T-helper 22 cell (primary cell): Measurements from ENCODE around the gene PARVB.
"Not testable (repeated sequence)": the region's sequence is repeated elsewhere in the genome, so short reads cannot be mapped to it uniquely, and the experiment has no call there.

ENCODE experiments used
- DNase-seq: peaks from one replicate; pipeline ENCODE4 v3.0.0-alpha.2; 2020; ENCODE audit warnings: low read depth

Gene PARVB

DNA sequence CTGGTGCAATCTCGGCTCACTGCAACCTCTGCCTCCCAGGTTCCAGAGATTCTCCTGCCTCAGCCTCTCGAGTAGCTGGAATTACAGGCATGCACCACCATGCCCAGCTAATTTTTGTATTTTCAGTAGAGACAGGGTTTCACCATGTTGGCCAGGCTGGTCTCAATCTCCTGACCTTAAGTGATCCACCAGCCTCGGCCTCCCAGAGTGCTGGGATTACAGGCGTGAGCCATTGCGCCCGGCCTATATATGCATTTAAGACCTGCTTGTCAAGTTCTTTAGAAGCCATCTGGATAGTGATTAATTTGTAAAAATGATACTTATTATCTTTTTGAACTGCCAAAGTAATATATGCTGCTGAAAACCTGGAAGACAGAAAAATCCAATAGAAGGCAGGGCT lies 86.6 kb downstream of the PARVB start:
- DNase-seq, result not testable (repeated sequence)

DNA sequence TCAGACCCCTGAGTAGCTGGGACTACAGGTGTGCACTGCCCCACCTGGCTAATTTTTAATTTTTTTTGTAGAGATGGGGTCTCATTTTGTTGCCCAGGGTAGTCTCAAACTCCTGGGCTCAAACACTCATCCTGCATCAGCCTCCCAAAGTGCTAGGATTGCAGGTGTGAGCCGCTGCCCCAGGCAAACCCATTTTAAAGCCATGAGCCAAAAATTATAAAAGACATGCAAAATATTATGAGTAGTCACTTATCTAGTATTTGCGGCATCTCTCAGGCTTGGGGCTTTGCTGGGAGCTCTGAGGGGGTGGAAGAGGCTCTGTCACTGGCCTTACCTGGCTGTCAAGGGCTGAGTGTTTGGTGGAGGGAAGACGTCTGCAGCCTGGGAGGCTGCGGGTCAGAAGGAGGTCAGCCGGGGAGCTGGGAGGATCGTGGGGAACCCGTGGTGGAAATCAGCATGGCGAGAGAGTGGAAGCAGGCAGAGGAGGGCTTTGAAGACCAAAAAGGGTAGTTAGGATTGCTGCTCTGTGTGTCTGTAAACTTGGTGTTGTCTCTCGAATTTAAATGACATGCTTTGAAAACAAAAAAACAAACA lies 87.6 kb downstream of the PARVB start:
- DNase-seq, result no peak

DNA sequence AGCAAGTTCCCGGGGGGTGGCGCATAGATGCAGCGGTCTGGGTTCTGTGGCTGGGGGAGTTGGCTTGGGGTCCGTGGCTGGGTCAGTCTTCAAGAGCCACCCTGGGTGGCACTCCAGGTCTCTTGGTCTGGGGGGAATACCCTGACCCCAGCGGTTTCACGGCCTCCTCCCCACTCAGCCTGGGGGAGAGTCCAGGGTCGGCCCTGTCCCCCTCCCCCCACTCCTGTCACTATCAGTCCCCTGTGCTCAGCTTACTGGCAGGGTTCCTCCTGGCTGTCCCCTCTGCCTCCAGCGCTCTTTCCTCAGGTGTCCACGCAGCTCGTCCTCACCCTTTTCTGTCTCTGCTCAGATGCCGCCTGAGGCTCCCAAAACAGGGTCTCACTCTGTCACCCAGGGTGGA lies 88.1 kb downstream of the PARVB start:
- DNase-seq, result no peak

DNA sequence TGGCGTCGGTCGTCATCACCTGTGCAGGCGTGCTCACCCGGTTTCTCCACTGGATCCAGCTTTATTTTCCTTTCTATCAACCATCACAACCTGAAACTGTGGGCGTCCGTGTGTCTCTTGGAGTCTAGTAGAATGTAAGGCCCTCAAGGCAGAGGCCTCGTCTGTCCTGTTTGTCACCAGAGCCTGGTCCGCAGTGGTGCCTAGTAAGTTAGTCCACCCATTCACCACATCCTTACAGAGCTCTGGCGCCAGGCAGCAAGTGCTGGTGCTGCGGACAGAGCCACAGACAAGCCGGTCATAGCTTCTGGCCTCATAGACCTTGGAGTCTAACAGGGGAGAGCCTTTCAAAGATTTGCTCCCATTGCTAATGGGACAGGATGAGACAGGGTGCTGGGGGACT lies 92.2 kb downstream of the PARVB start:
- DNase-seq, result no peak

DNA sequence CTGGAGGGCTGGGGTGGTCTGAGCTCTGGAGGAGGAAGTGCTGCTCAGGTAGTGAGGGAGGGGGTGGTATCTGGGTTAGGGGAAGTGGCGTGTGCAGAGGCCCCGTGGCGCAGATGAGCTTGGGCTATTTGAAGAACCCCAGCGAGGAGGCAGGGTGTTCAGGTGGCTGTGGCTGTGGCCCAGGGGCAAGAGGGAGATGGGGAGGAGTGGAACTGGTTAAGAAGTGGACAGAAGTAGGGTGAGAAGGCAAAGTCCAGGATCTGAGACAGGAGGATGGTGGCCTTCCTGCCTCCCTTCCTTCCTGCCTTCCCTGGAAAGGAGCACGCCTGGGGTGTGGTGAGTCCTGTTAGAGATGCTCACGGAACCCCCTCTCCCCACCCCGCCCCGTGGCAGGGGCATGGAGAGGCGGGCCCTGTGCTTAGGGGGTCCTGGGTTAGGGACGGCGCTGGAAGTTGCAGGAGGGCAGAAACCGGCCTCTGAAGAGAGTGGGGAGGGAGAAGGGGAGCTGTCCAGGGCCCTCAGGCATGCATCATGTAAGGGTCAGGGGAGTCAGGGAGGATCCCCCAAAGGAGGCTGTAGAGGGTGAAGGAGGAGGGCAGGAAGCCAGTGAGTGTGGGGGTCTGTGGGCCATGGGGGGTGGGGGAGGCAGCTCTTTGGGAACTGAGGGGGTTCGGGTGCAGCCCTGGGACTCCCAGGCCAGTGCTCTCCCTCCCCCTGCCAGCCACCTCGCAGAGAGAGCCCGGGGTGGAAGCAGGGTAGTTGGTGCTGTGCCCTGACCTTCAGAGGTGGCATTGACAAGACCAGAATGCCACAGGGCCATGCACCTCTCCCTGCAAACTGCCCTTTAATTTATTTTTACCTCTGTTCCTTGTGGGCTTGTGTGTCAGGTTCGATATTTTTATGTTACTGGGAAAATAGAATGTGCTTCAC lies 92.9 kb downstream of the PARVB start:
- DNase-seq, result no peak

DNA sequence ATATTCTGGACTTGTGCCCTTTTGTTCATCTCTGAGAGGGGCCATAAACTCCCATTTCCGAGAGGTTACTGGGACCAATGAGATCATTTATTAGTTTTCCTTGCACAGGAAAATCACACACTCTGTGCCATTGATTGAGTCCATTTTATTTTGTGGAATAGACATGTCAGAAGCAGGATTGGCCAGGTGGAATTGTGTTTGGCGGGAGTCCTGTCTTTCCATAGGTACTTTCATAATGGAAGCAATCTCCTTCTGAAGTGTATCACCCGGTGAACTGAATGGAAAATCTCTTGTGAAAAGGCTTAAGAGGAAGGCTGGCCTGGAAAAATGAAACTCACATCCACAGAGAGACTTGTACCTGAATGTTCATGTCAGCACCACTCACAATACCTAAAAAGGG lies 93.6 kb downstream of the PARVB start:
- no peak for DNase-seq

DNA sequence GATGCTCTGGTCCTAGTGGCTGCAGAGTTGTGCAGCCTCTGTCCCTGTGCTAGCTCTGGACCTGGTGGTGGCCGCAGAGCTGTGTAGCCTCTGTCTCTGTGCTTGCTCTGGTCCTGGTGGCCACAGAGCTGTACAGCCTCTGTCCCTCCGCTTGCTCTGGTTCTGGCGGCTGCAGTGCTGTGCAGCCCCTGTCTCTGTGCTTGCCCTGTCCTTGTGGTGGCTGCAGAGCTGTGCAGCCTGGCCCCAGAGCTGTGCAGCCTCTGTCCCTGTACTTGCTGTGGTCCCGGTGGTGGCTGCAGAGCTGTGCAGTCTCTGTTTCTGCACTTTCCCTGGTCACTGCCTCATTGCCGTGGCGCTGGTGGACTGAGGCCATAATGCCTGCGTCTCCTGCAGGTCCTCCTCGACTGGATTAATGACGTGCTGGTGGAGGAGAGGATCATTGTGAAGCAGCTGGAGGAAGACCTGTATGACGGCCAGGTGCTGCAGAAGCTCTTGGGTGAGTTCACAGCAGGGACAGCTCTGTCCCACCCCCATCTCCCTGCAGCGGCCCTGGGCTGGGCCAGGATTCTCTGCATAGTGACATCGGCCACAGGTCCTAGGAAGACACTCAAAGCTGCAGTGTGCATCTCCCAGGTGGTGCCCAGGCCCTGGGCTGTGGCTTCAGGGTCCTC lies 94.7 kb downstream of the PARVB start:
- DNase-seq, result no peak

DNA sequence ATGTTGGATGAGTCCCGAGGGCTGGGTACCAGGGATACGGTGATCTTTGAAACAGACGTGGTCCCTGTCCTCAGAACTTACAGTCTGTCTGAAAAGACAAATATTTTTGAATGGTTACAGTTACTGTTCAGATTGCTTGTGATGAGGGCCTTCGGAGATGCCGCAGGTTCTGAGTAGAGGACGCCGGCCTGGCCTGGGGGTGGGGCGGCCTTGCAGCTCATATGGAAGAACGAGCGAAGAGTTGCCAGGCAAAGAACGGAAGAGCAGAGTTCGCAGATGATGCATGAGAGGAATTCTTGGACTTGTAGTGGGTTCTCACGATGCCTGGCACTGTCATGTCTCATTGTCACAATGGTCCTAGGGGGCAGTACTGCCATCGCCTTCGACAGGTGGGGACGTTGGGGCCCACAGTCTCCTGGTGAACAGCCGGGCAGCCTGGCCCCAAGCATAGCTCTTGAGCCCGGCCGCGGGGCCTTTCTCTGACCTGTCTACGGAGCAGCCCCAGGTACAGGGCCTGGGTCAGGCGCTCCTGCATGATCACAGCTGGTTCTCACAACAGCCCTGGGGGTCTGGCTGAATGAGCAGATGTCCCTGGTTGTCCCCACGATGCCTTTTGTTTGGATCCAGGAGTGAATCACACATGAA lies 95.7 kb downstream of the PARVB start:
- DNase-seq, result no peak

DNA sequence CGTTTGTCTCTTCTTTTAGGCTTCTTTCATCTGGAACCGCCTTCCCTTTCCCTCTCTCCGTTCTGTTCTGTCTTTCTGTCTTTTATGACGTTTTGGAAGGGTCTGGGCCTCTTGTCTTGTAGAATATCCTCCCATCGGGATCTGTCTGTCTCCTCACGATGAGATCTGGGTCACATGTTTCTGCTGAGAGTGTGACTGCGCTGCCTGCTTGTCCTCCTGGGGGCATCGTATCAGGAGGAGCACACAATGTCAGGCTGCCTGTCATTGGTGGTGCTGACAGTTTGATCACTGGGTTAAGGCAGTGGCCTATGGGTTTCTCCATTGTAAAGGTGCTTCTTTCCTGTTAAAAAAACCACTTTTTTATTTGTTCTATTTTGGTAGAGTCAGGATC lies 96.2 kb downstream of the PARVB start:
- DNase-seq, result no peak

DNA sequence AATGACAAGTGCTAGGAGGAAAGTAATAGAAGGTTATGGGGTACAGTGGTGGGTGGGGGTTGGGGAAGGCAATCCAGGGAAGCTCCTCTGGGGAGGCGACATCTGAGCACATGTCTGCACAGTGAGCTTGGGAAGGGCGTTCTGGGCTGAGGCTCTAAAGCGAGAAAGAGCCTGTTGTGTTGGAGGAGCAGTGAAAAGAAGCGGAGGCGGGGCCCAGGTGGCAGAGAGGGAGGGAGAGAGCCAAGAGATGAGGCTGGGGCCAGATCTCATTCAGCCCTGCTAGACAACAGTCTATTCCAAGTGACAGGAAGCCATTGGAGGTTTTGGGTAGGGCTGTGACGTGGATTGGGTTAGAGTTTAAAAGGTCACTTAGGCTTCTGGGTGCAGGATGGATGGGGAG lies 101.3 kb downstream of the PARVB start:
- no peak for DNase-seq

DNA sequence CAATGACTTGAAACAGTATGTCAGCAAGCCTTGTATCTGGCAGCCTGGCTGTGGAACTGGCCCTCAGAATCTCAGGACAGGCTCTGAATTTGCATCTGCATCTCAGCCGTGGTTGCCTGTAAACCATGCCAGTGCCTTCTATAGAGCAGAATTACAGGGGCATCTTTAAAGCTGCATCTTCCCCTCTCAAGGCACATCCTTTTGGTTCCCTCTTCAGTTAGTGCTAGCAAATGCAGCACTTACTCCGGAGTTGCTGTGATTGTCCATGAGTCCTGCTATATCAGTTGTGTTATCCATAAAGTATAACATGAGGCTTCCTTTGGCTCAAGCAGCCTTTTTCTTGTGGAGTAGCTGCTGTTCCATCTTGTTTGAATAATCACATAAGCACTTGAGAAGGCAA lies 102.7 kb downstream of the PARVB start:
- no peak for DNase-seq

DNA sequence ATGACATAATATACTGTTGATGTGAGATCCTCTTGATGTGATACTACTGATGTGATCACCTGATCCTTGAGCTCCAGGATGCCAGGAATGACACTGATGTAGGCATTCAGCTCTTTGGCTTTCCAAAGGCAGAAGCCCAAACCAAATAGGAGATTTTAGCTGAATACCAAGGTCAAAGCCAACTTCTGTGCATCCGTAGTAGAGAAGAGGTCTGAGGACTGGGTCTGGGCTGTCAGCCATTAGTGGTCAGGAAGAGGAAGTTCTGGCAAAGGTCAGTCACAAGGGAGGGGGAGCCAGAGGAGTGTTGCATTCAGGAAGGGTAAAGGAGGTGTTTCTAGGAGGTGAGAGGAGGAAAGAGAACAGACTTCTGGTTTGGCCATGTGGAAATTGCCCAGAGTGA lies 103.3 kb downstream of the PARVB start:
- no peak for DNase-seq

DNA sequence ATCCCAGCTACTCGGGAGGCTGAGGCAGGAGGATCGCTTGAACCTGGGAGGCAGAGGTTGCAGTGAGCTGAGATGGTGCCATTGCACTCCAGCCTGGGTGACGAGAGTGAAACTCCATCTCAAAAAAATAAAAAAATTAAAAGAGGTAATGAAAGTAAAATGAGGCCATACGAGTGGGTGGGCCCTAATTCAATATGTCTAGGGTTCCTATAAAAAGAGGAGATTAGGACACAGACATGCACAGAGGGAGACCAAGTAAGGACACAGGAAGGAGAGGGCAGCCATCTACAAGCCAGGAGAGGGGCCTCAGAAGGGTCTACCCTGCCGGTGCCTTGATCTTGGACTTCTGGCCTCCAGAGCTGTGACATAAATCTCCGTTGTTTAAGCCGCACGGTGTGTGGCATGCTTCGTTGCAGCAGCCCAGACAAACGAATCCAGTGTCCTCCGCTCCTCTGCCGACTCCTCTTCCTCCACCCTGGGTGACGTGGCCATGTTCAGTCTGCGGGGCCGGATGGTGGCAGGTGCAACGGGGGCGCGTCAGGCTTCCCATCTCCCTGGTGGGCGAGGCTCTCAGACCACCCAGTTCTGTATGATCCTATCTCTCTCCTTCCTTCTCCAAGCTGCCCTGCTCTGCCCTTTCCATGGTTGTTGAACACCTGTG lies 105.0 kb downstream of the PARVB start:
- no peak for DNase-seq

DNA sequence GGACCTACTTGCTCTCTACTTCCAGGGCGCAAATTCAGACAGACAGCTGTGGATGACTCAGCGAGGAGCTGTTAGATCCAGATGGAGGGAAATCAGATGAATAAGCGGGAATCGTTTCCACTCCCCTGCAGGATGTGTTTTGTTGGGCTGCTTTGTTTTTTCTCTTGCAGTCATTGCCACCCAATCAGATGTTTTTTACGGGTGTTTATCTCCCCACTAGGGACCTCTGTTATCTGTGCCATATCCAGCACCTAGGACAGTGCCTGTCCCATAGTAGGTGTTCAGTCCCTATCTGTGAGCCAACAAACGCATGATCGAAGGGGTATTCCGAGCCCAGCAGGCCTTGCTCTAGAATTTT lies 105.5 kb downstream of the PARVB start:
- DNase-seq, result no peak

DNA sequence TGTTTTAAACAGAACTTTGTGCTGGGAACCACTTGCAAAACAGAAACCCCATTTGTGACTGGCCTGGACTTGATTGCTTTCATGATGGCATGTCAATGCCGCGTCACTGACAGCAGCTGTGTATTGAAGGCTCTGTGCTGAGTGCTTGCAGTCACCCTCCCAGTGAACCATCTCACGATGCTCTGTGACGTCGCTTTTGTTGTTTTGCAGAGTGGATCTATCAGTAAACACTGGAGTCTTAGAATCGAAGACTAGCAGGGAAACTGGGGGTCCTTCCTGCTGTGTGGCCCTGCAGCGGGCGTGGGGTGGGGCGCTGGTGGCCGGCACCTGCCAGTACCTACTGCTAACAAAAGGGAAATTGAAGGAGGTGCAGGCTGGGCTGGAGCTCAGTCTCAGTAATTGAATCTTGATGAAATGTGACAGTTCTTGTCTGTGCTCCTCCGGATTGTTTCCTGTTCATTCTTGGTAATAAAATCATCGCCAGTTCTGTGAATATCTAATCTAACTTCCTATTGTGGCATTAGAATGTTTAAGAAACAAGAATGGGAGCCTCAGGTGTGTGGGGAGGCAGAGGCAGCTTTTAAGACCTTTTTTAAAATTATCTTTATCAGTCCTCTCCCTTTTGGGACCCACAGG lies 106.1 kb downstream of the PARVB start:
- no peak for DNase-seq

DNA sequence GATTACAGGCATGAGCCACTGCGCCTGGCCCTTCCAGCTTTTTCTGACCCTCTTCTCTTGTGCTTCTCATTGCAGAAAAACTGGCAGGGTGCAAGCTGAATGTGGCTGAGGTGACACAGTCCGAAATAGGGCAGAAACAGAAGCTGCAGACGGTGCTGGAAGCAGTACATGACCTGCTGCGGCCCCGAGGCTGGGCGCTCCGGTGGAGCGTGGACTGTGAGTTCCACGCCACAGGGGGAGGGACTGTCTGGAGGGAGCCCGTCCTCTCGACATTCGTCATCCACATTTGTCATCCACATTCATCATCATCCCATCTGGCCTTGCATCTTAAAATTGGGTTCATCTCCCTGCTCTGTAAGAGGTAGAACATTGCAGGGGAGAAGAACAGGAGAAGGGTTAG lies 107.3 kb downstream of the PARVB start:
- DNase-seq, result no peak

DNA sequence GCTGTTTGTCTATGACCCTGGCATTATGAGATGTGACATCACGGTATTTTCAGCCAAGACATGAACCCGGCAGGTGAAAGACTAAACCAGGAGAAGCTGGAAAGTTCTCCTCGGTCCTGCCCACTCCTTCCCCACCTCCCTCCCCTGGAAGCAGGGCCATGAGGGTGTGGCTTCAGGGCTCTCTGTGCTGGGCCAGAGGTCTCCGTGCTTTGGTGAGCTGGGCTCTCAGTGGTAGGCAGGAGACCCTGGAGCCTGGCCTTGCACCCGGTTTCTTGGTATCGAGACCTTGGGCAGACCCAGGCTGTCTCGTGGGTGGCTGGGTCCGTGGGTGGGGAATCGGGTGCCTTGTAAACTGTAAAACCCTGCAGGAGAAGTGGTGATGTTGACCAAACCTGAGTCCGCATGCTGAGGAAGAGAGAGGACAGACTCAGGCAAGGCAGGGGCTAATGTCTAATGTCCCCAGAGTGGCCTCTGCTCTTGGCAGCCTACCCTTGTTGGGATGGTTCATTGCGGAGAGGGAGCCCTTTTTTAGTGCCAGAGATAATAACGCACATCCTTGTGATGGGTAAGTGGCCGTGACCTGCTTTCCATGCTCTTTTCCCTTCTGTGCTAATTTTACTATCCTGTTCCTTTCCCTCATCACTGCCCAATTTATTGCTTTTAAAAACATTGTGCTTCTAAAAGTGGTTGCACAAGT lies 108.0 kb downstream of the PARVB start:
- no peak for DNase-seq

DNA sequence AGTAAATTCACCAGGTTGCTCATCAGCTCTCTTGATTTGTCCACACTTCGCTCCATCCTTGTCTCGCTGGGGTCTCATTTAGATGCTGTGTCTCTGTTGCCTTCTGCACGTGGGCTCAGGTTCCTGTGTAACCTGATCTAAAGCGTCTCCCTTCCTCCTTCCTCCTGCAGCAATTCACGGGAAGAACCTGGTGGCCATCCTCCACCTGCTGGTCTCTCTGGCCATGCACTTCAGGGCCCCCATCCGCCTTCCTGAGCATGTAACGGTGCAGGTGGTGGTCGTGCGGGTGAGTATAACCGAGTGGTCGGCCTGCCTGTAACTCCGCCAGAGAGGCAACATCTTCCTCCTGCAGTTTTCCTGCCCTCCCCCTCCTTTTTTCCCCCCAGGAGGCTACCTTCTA lies 108.6 kb downstream of the PARVB start:
- no peak for DNase-seq

DNA sequence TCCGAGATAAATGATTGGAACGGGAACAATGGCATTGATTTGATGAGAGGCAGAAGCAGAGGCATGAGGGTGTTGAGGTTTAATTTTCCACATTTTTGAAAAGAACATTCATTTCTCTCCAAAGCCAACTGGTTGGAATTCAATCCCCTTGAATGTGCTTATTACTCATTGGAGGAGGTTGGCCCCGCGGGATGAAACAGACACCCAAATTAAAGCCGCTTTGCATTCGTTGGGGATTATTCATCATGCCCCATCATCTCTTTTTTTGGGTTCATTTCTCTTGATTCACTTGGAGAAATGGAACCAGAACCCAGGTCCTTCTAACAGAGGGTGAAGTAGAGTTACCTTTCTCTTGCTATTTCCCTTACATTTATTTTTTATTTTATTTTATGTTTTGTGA lies 109.1 kb downstream of the PARVB start:
- DNase-seq, result no peak

DNA sequence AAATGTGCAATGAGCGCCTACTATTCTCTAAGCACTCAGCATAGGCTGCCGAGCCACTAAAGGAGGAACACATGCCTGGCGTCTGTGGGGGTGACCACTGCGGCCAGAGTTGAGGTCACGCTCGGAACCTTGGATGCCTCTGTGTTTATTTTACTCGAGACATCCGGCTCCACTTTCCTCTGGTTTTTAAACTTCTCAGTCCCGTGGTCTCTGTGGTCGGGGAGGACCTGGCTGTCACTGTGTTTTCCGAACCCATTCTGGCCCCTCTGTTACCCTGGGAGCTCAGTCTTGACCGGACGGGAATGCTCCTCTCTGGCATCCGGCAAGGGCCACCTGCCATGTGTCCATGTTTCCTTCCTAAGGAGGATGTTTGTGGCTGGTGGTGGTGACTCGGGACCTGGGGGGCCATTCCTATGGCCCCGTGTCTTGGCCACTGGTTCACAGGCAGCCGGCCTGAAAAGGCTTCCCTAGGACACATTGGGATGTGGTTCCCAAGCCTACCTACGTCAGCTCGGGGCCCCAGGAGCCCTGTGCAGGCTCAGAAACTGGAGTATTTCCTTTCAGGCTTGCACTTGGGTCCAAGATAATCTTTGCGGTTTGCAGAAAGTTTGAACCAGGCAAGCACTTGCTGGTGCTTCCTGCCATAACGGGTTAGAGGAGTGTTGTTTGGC lies 109.9 kb downstream of the PARVB start:
- no peak for DNase-seq

DNA sequence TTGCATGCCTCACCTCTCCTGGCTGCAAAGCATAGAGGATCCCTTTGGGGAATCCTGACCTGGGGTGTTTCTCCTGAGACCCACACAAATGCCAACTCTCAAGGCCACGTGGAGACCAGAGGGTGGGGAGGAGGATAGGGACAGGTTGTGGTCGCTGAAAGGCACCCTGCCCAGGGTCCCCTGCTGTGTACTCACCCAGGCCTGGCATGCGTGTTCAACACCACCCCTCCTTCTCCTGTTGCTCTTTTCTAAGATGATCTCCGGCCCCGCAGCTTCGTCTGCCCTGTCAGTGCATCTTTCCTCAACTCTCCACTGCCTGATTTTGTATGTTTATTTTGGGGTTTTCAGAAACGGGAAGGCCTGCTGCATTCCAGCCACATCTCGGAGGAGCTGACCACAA lies 112.0 kb downstream of the PARVB start:
- DNase-seq, result no peak
